HL-60 (cell line): Measurements from ENCODE around the gene SLAMF9.

Experiments used
- POLR2AphosphoS5 ChIP-seq: IDR thresholded peaks from 2 replicates; pipeline ENCODE4 v1.6.1; 2012; ENCODE audit warnings: low read depth
- TF ChIP-seq, protein P1 (sequence below): IDR thresholded peaks from one replicate; pipeline ENCODE4 v1.5.1; 2011; ENCODE audit warnings: low read length, control low read depth, inconsistent platforms; ENCODE audit not compliant: insufficient read depth
- TF ChIP-seq, protein P2 (sequence below): IDR thresholded peaks from 2 replicates; pipeline ENCODE4 v1.6.1; 2012; ENCODE audit warnings: low read depth; ENCODE audit not compliant: insufficient replicate concordance

DNA sequence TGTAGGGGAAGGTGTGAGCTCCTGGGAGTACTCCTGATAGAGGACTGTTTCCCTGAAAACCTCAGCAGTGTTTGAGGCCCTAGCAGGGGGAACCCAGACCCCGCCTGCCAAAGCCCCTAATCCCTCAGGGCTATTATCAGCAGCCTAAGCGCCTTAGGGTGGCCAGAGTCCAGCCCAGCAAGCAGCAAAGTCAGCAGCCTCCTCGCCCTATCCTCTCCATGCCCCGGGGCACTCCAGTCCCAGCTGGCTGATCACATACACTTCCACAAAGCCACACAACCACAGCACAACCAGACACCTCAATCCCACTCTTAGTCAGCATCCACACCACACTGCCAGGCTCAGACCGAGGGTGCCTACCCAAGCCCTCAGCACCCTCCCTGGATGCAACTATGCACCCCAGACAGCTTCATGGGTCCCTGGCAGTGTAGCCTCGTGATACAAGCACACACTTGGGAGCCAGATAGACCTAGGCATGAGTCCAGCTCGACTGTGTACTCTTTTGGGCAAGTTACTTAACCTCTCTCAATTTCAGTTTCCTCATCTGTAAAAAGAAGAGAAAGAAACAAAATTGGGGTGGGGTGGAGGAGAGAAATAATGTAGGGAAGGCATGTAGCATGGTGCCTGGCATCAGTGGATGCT lies 15.7 kb downstream of the SLAMF9 start:
- TF ChIP-seq, protein P1, sequence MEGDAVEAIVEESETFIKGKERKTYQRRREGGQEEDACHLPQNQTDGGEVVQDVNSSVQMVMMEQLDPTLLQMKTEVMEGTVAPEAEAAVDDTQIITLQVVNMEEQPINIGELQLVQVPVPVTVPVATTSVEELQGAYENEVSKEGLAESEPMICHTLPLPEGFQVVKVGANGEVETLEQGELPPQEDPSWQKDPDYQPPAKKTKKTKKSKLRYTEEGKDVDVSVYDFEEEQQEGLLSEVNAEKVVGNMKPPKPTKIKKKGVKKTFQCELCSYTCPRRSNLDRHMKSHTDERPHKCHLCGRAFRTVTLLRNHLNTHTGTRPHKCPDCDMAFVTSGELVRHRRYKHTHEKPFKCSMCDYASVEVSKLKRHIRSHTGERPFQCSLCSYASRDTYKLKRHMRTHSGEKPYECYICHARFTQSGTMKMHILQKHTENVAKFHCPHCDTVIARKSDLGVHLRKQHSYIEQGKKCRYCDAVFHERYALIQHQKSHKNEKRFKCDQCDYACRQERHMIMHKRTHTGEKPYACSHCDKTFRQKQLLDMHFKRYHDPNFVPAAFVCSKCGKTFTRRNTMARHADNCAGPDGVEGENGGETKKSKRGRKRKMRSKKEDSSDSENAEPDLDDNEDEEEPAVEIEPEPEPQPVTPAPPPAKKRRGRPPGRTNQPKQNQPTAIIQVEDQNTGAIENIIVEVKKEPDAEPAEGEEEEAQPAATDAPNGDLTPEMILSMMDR, result no peak
- no peak for TF ChIP-seq POLR2AphosphoS5
- TF ChIP-seq, protein P2, sequence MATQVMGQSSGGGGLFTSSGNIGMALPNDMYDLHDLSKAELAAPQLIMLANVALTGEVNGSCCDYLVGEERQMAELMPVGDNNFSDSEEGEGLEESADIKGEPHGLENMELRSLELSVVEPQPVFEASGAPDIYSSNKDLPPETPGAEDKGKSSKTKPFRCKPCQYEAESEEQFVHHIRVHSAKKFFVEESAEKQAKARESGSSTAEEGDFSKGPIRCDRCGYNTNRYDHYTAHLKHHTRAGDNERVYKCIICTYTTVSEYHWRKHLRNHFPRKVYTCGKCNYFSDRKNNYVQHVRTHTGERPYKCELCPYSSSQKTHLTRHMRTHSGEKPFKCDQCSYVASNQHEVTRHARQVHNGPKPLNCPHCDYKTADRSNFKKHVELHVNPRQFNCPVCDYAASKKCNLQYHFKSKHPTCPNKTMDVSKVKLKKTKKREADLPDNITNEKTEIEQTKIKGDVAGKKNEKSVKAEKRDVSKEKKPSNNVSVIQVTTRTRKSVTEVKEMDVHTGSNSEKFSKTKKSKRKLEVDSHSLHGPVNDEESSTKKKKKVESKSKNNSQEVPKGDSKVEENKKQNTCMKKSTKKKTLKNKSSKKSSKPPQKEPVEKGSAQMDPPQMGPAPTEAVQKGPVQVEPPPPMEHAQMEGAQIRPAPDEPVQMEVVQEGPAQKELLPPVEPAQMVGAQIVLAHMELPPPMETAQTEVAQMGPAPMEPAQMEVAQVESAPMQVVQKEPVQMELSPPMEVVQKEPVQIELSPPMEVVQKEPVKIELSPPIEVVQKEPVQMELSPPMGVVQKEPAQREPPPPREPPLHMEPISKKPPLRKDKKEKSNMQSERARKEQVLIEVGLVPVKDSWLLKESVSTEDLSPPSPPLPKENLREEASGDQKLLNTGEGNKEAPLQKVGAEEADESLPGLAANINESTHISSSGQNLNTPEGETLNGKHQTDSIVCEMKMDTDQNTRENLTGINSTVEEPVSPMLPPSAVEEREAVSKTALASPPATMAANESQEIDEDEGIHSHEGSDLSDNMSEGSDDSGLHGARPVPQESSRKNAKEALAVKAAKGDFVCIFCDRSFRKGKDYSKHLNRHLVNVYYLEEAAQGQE, result no peak
